HepG2 (cell line): Measurements from ENCODE around the gene ZNF618. TPM values are rescaled to one million over a fixed set of nuclear protein-coding genes. Genes with fewer than 3 reads are reported as not detected.

ENCODE experiments used
- BRD4 ChIP-seq: sonication (generic); formaldehyde crosslinking; IDR thresholded peaks from 2 replicates; pipeline ENCODE4 v1.4.0; 2020; ENCODE audit warnings: missing genetic modification reagents
- DMAP1 ChIP-seq: IDR thresholded peaks from 2 replicates; pipeline ENCODE4 v1.6.1; 2016
- FOSL2 ChIP-seq: sonication (generic); formaldehyde crosslinking; IDR thresholded peaks from 2 replicates; pipeline ENCODE4 v1.4.0; 2020; ENCODE audit warnings: missing genetic modification reagents
- HMGA1 ChIP-seq: sonication (generic); formaldehyde crosslinking; conservative IDR thresholded peaks from 2 replicates; pipeline ENCODE4 v1.4.0; 2020; ENCODE audit warnings: missing genetic modification reagents
- HNF4A ChIP-seq: sonication (generic); formaldehyde crosslinking; IDR thresholded peaks from 2 replicates; pipeline ENCODE4 v1.4.0; 2020; ENCODE audit warnings: missing genetic modification reagents
- HNRNPK ChIP-seq: fragments of 200-400 bp; formaldehyde crosslinking; IDR thresholded peaks from 2 replicates; pipeline ENCODE4 v1.6.1; 2018; ENCODE audit warnings: low read length, low read depth, moderate library complexity, mild to moderate bottlenecking; ENCODE audit not compliant: poor library complexity, severe bottlenecking
- HOXD1 ChIP-seq: sonication (generic); formaldehyde crosslinking; IDR thresholded peaks from 2 replicates; pipeline ENCODE4 v1.5.0; 2020; ENCODE audit warnings: missing genetic modification reagents
- IKZF4 ChIP-seq: sonication (generic); formaldehyde crosslinking; IDR thresholded peaks from 2 replicates; pipeline ENCODE4 v1.5.1; 2020; ENCODE audit warnings: borderline replicate concordance, mild to moderate bottlenecking, low read depth, missing genetic modification reagents; ENCODE audit errors: not compliant biosample characterization
- LRRFIP1 ChIP-seq: sonication (generic); formaldehyde crosslinking; conservative IDR thresholded peaks from 2 replicates; pipeline ENCODE4 v1.4.0; 2020; ENCODE audit warnings: missing genetic modification reagents
- MAFF ChIP-seq: IDR thresholded peaks from 2 replicates; pipeline ENCODE4 v1.6.1; 2011; ENCODE audit warnings: low read depth, low read length, improper control_type of control experiment
- NFKBIZ ChIP-seq: IDR thresholded peaks from 2 replicates; pipeline ENCODE4 v1.6.1; 2018; ENCODE audit warnings: missing genetic modification reagents, missing compliant biosample characterization
- NR2F1 ChIP-seq, 2 experiments: fragments of 450-650 bp in 1 of 2; formaldehyde crosslinking in 1 of 2; IDR thresholded peaks; 2 replicates each; pipeline versions ENCODE4 v1.5.0 to v1.6.1; 2016 to 2020; ENCODE audit warnings: mild to moderate bottlenecking in 1 of 2, missing compliant biosample characterization in 1 of 2, missing genetic modification reagents in 1 of 2, moderate library complexity in 1 of 2
- NRL ChIP-seq: sonication (generic); formaldehyde crosslinking; IDR thresholded peaks from 2 replicates; pipeline ENCODE4 v1.5.0; 2020; ENCODE audit warnings: missing genetic modification reagents, mild to moderate bottlenecking, moderate library complexity, borderline replicate concordance
- POLR2AphosphoS5 ChIP-seq: IDR thresholded peaks from 2 replicates; pipeline ENCODE4 v1.6.1; 2012; ENCODE audit warnings: low read depth, low read length
- REL ChIP-seq: sonication (generic); formaldehyde crosslinking; conservative IDR thresholded peaks from 2 replicates; pipeline ENCODE4 v1.8.0; 2022; ENCODE audit warnings: mild to moderate bottlenecking, missing genetic modification reagents, moderate library complexity
- SMARCE1 ChIP-seq: fragments of 450-650 bp; IDR thresholded peaks from 2 replicates; pipeline ENCODE4 v1.6.1; 2017; ENCODE audit warnings: borderline replicate concordance
- SP2 ChIP-seq: sonication (generic); formaldehyde crosslinking; IDR thresholded peaks from 2 replicates; pipeline ENCODE4 v1.5.1; 2020; ENCODE audit warnings: mild to moderate bottlenecking, missing genetic modification reagents
- TCF12 ChIP-seq, 2 experiments: fragments of 450-650 bp in 1 of 2; sonication (generic) in 1 of 2; formaldehyde crosslinking in 1 of 2; IDR thresholded peaks; 2 replicates each; pipeline versions ENCODE4 v1.6.1 to v1.8.0; 2017 to 2022; ENCODE audit warnings: antibody characterized with exemption in 1 of 2, mild to moderate bottlenecking in 1 of 2, missing genetic modification reagents in 1 of 2, moderate library complexity in 1 of 2
- ZNF225 ChIP-seq: sonication (generic); formaldehyde crosslinking; IDR thresholded peaks from 2 replicates; pipeline ENCODE4 v1.4.0; 2020; ENCODE audit warnings: mild to moderate bottlenecking, missing genetic modification reagents
- ZNF660 ChIP-seq: sonication (generic); formaldehyde crosslinking; IDR thresholded peaks from 2 replicates; pipeline ENCODE4 v1.5.1; 2020; ENCODE audit warnings: mild to moderate bottlenecking, low read depth, missing genetic modification reagents, borderline replicate concordance
- ZNF720 ChIP-seq: sonication (generic); formaldehyde crosslinking; IDR thresholded peaks from 2 replicates; pipeline ENCODE4 v1.4.0; 2020; ENCODE audit warnings: missing genetic modification reagents
- ZNF788 ChIP-seq: sonication (generic); formaldehyde crosslinking; IDR thresholded peaks from 2 replicates; pipeline ENCODE4 v1.5.0; 2020; ENCODE audit warnings: mild to moderate bottlenecking, missing genetic modification reagents, borderline replicate concordance
- polyA plus RNA-seq, 8 experiments: library from polyadenylated mRNA; depleted of rRNA in 3 of 8; stranded (reverse) in 7 of 8; unstranded in 1 of 8; fragments of >200 nt; fragmentation: Illumina TruSeq in 4 of 8; extraction: Trizol in 4 of 8; gene quantifications; 2 replicates each; pipeline versions ENCODE4 v1.2.1 to v1.2.3, GENCODE V29; 2011 to 2016; ENCODE audit warnings: low read depth in 4 of 8, missing spikeins in 1 of 8, mixed read lengths in 1 of 8; ENCODE audit not compliant: insufficient read depth in 1 of 8
- total RNA-seq, 5 experiments: library from RNA; depleted of rRNA; stranded (reverse); fragments of >200 nt; fragmentation: Illumina TruSeq; extraction: Trizol; gene quantifications; 2 replicates each; pipeline ENCODE4 v1.2.3, GENCODE V29; 2016; ENCODE audit warnings: low read depth in 1 of 5
- TF ChIP-seq, protein P1 (sequence below): sonication (generic); formaldehyde crosslinking; IDR thresholded peaks from 2 replicates; pipeline ENCODE4 v1.9.0; 2022; ENCODE audit warnings: low read depth, missing genetic modification reagents
- TF ChIP-seq, protein P2 (sequence below): sonication (generic); formaldehyde crosslinking; IDR thresholded peaks from 2 replicates; pipeline ENCODE4 v1.8.0; 2022; ENCODE audit warnings: missing genetic modification reagents, mild to moderate bottlenecking, borderline replicate concordance

The ZNF618 gene
- total and polyA plus RNA-seq, 2 of the 13 experiments (the other 11 are each of a cell fraction or from before 2014, with no cell fraction given): 0.07 TPM

GRCh38 chr9:114078021-114078780 is 202.1 kb downstream of the ZNF618 start, which contains the start of gene AMBP (continued):
- TF ChIP-seq SP2 (CRISPR knock-in tag): peak; percentile 55
- TF ChIP-seq ZNF660 (CRISPR knock-in tag): no peak; the same call in 1 of the 2 replicates
- peak; percentile 98 for TF ChIP-seq POLR2AphosphoS5
- peak; percentile 71 for TF ChIP-seq FOSL2 (CRISPR knock-in tag)
- peak; percentile 73; the same call in 1 of the 2 replicates for TF ChIP-seq BRD4 (CRISPR knock-in tag)
- TF ChIP-seq IKZF4: no peak
- peak; percentile 99 for TF ChIP-seq MAFF
- no peak for TF ChIP-seq TCF12 (IDR thresholded peaks at IDR 0.05)
- TF ChIP-seq TCF12 (CRISPR knock-in tag; IDR thresholded peaks at IDR 0.05): peak; percentile 99
- no peak for TF ChIP-seq HNRNPK
- TF ChIP-seq DMAP1: peak; percentile 87
- no peak for TF ChIP-seq SMARCE1
- TF ChIP-seq REL (CRISPR knock-in tag): no peak
- TF ChIP-seq HOXD1: peak; percentile 96
- TF ChIP-seq HMGA1 (CRISPR knock-in tag): no peak
- peak; percentile 96; the same call in 1 of the 2 replicates for TF ChIP-seq NRL
- TF ChIP-seq LRRFIP1 (CRISPR knock-in tag): no peak
- peak; percentile 98; the same call in 1 of the 2 replicates for TF ChIP-seq ZNF788 (CRISPR knock-in tag)
- peak; percentile 96 to 98 for TF ChIP-seq NR2F1 (CRISPR knock-in tag; IDR thresholded peaks at IDR 0.05)
- TF ChIP-seq ZNF720 (CRISPR knock-in tag): no peak
- peak; percentile 93; the same call in 1 of the 2 replicates for TF ChIP-seq NFKBIZ (CRISPR knock-in tag)
- TF ChIP-seq, protein P1, sequence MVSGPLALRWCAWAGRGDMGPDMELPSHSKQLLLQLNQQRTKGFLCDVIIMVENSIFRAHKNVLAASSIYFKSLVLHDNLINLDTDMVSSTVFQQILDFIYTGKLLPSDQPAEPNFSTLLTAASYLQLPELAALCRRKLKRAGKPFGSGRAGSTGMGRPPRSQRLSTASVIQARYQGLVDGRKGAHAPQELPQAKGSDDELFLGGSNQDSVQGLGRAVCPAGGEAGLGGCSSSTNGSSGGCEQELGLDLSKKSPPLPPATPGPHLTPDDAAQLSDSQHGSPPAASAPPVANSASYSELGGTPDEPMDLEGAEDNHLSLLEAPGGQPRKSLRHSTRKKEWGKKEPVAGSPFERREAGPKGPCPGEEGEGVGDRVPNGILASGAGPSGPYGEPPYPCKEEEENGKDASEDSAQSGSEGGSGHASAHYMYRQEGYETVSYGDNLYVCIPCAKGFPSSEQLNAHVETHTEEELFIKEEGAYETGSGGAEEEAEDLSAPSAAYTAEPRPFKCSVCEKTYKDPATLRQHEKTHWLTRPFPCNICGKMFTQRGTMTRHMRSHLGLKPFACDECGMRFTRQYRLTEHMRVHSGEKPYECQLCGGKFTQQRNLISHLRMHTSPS (CRISPR knock-in tag): peak; percentile 90
- TF ChIP-seq HNF4A (CRISPR knock-in tag): peak; percentile 96
- no peak; the same call in none of the 2 replicates for TF ChIP-seq ZNF225 (CRISPR knock-in tag)
- TF ChIP-seq, protein P2, sequence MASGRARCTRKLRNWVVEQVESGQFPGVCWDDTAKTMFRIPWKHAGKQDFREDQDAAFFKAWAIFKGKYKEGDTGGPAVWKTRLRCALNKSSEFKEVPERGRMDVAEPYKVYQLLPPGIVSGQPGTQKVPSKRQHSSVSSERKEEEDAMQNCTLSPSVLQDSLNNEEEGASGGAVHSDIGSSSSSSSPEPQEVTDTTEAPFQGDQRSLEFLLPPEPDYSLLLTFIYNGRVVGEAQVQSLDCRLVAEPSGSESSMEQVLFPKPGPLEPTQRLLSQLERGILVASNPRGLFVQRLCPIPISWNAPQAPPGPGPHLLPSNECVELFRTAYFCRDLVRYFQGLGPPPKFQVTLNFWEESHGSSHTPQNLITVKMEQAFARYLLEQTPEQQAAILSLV (CRISPR knock-in tag): peak; percentile 95; the same call in 1 of the 2 replicates
